Spinal cord (tissue), 10 donors: ENCODE measurements around the gene ATP5PO. TPM values are rescaled to one million over a fixed set of nuclear protein-coding genes. Genes with fewer than 3 reads are reported as not detected.
"Not testable (repeated sequence)": the region's sequence is repeated elsewhere in the genome, so short reads cannot be mapped to it uniquely, and the experiment has no call there.

Experiments
- DNase-seq, 6 donors: peaks; one replicate each; pipeline versions ENCODE4 v3.0.0 to v3.0.0-alpha.2; 2013 to 2015; ENCODE audit warnings: low spot score in 6 of 6, low read depth in 4 of 6
- H3K27ac ChIP-seq: one replicate; pipeline ENCODE4 v1.5.1; 2013; ENCODE audit warnings: low read depth, low read length, control low read depth
- H3K27me3 ChIP-seq: one replicate; pipeline ENCODE4 v1.6.1; 2013; ENCODE audit warnings: low read length; ENCODE audit not compliant: control insufficient read depth, insufficient read depth
- H3K36me3 ChIP-seq: one replicate; pipeline ENCODE4 v1.6.1; 2013; ENCODE audit warnings: low read length; ENCODE audit not compliant: control insufficient read depth, insufficient read depth
- H3K4me1 ChIP-seq: one replicate; pipeline ENCODE4 v1.6.1; 2013; ENCODE audit warnings: low read length; ENCODE audit not compliant: control insufficient read depth, insufficient read depth
- H3K4me3 ChIP-seq: one replicate; pipeline ENCODE4 v1.5.1; 2013; ENCODE audit warnings: low read depth, low read length, control low read depth
- H3K9me3 ChIP-seq: one replicate; pipeline ENCODE4 v1.6.1; 2013; ENCODE audit warnings: low read length; ENCODE audit not compliant: control insufficient read depth, insufficient read depth
- WGBS: methylation state at CpG from one replicate; pipeline ENCODE4 v1.1.5; 2013; ENCODE audit warnings: missing lambda C conversion rate; ENCODE audit not compliant: insufficient coverage; 5-methylcytosine and 5-hydroxymethylcytosine counted together
- polyA plus RNA-seq, 2 donors: library from polyadenylated mRNA; unstranded; fragments of 120-200 nt; gene quantifications; one replicate each; pipeline ENCODE4 v1.2.1, GENCODE V29; 2013; ENCODE audit not compliant: insufficient read length in 2 of 2
- total RNA-seq, 2 donors: library from RNA; depleted of rRNA in 1 of 2; stranded (reverse); fragments of 120-200 nt in 1 of 2; fragments of >200 nt in 1 of 2; gene quantifications; one replicate each; pipeline versions ENCODE4 v1.2.3 to v1.2.4, GENCODE V29; 2013 to 2014
- donor health status: healthy.

The ATP5PO gene
- total and polyA plus RNA-seq, 4 donors, result 225 to 329 (median 284) TPM

GRCh38 chr21:33875026-33875695 lies 40.4 kb downstream of the ATP5PO start:
- Histone ChIP-seq H3K27ac (no peak overlapping the region), H3K9me3 (no peaks in the 10 kb centered on the region), H3K4me1 (no peaks in the 10 kb centered on the region), H3K4me3 (no peak overlapping the region), H3K27me3 (no peaks in the 10 kb centered on the region), H3K36me3 (peaks cover 20% of the 10 kb centered on the region)
- WGBS, result 95% methylated on average over 16 of the region's 20 CpGs
- DNase-seq, result no peak

- H3K27ac ChIP-seq, result no peak overlapping the region
- H3K4me3 ChIP-seq, result no peak overlapping the region
- H3K4me1 ChIP-seq, result no peaks in the 10 kb centered on the region
- 96% methylated on average over 6 of the region's 7 CpGs for WGBS
- H3K9me3 ChIP-seq, result no peaks in the 10 kb centered on the region
- H3K27me3 ChIP-seq, result no peaks in the 10 kb centered on the region
- H3K36me3 ChIP-seq, result peaks cover 17% of the 10 kb centered on the region
- no peak for DNase-seq
These were observed 41.4 kb downstream of the ATP5PO start for GRCh38 chr21:33874161-33874560.

GRCh38 chr21:33872881-33873515 lies 42.6 kb downstream of the ATP5PO start:
- peaks cover 10% of the 10 kb centered on the region for H3K36me3 ChIP-seq
- no peak for DNase-seq
- H3K27ac ChIP-seq, result no peak overlapping the region
- no peaks in the 10 kb centered on the region for H3K9me3 ChIP-seq
- no peak overlapping the region for H3K4me3 ChIP-seq
- 76% methylated on average over 4 of the region's 4 CpGs for WGBS
- no peaks in the 10 kb centered on the region for H3K27me3 ChIP-seq
- H3K4me1 ChIP-seq, result no peaks in the 10 kb centered on the region

- H3K4me3 ChIP-seq, result no peak overlapping the region
- WGBS, result 95% methylated on average over 4 of the region's 5 CpGs
- no peak for DNase-seq
- no peak overlapping the region for H3K27ac ChIP-seq
- H3K36me3 ChIP-seq, result peaks cover 19% of the 10 kb centered on the region
- H3K9me3 ChIP-seq, result no peaks in the 10 kb centered on the region
- no peaks in the 10 kb centered on the region for H3K4me1 ChIP-seq
- H3K27me3 ChIP-seq, result no peaks in the 10 kb centered on the region
These were observed 44.4 kb downstream of the ATP5PO start for GRCh38 chr21:33871171-33871570.

GRCh38 chr21:33870768-33871167 lies 44.8 kb downstream of the ATP5PO start:
- Histone ChIP-seq H3K36me3 (peaks cover 23% of the 10 kb centered on the region), H3K27me3 (no peaks in the 10 kb centered on the region), H3K9me3 (no peaks in the 10 kb centered on the region), H3K4me1 (no peaks in the 10 kb centered on the region), H3K27ac (no peak overlapping the region), H3K4me3 (no peak overlapping the region)
- DNase-seq, result no peak
- WGBS, result 65% methylated on average over 3 of the region's 4 CpGs

GRCh38 chr21:33869873-33870272 lies 45.7 kb downstream of the ATP5PO start:
- Histone ChIP-seq H3K27ac (no peak overlapping the region), H3K4me3 (no peak overlapping the region), H3K36me3 (peaks cover 23% of the 10 kb centered on the region), H3K9me3 (no peaks in the 10 kb centered on the region), H3K4me1 (no peaks in the 10 kb centered on the region), H3K27me3 (no peaks in the 10 kb centered on the region)
- DNase-seq, result no peak

- peaks cover 23% of the 10 kb centered on the region for H3K36me3 ChIP-seq
- WGBS, result 29% methylated on average over 7 of the region's 13 CpGs
- H3K4me3 ChIP-seq, H3K9me3 ChIP-seq, H3K27me3 ChIP-seq, DNase-seq, H3K4me1 ChIP-seq, H3K27ac ChIP-seq: not testable (repeated sequence)
These were observed 47.7 kb downstream of the ATP5PO start for GRCh38 chr21:33867868-33868267.

GRCh38 chr21:33866826-33867225 lies 48.8 kb downstream of the ATP5PO start:
- Histone ChIP-seq H3K27ac (no peak overlapping the region), H3K36me3 (peaks cover 23% of the 10 kb centered on the region), H3K9me3 (no peaks in the 10 kb centered on the region), H3K4me1 (no peaks in the 10 kb centered on the region), H3K4me3 (no peak overlapping the region), H3K27me3 (no peaks in the 10 kb centered on the region)
- 100% methylated on average over 1 of the region's 2 CpGs for WGBS
- no peak for DNase-seq

GRCh38 chr21:33865996-33866575 lies 49.5 kb downstream of the ATP5PO start:
- WGBS, result 93% methylated on average over 5 of the region's 8 CpGs
- Histone ChIP-seq H3K4me3 (no peak overlapping the region), H3K27me3 (no peaks in the 10 kb centered on the region), H3K27ac (no peak overlapping the region), H3K9me3 (no peaks in the 10 kb centered on the region), H3K36me3 (peaks cover 23% of the 10 kb centered on the region), H3K4me1 (no peaks in the 10 kb centered on the region)
- DNase-seq, result no peak

- Histone ChIP-seq H3K4me1 (no peaks in the 10 kb centered on the region), H3K27me3 (no peaks in the 10 kb centered on the region), H3K4me3 (no peak overlapping the region), H3K9me3 (no peaks in the 10 kb centered on the region), H3K27ac (no peak overlapping the region), H3K36me3 (peaks cover 26% of the 10 kb centered on the region)
- WGBS, result 86% methylated on average over 9 of the region's 9 CpGs
- no peak for DNase-seq
These were observed 50.4 kb downstream of the ATP5PO start for GRCh38 chr21:33865176-33865575.
